ENCODE results near the gene DOK7.
A peak's percentile ranks its signal among the peaks of the same experiment; 100 is the strongest.

DOK7 gene

DNA sequence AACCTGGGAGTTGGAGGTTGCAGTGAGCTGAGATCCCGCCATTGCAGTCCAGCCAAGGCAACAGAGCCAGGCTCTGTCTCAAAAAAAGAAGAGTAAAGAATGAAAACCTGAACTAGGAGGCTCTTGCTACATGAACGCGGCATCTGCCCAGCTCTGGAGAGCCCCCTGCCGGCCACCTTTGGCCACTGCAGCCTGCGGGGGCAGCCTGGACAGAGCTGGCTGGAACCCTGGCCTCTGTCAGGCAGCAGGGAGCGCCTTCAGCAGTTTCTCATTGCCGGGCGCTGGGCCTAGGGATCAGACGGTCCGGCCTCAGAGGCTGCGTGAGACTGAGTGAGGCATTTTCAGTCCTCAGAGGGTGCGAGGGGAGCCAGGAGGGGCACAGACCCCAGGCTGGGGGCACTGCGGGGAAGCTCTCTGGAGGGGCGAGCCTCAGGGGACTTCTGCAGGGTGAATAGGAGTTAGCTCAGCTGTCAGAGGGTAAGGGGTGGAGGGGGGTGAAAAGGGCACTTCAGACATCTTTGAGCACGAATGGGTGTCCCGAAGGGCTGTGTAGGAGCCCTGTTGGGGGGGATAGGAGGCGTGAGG is 17.5 kb downstream of the DOK7 start:
- Histone ChIP-seq H2BK15ac (ENCODE audit: low read length) (peak overlapping the region; percentile 85), H3K9ac (ENCODE audit: low read depth, low read length, poor library complexity) (no peak overlapping the region), H2BK120ac (ENCODE audit: low read depth, low read length) (peak overlapping the region; percentile 93), H3K18ac (ENCODE audit: low read length) (peak overlapping the region; percentile 94), H2BK12ac (ENCODE audit: low read length) (peak overlapping the region; percentile 75), H4K8ac (ENCODE audit: low read depth, low read length) (no peak overlapping the region), H2AK5ac (ENCODE audit: low read depth, low read length) (peak overlapping the region; percentile 94), H3K4me1 (ENCODE audit: control insufficient read depth in 2 of 2, insufficient read depth in 1 of 2, low read depth in 1 of 2, low read length in 2 of 2) (peaks cover 45 to 51% of the 10 kb centered on the region in 2 donors), H2AFZ (ENCODE audit: low read length) (peak overlapping the region; percentile 91), H3K14ac (ENCODE audit: low read length) (peak overlapping the region; percentile 63), H3K4ac (ENCODE audit: low read length) (no peak overlapping the region), H3K79me1 (ENCODE audit: low read depth, low read length) (peaks cover under 1% of the 10 kb centered on the region), H3K9me3 (replicated peaks in 1 of 2; ENCODE audit: control insufficient read depth in 2 of 2, insufficient read depth in 1 of 2, low read depth in 1 of 2, low read length in 2 of 2) (no peaks in the 10 kb centered on the region), H2BK5ac (ENCODE audit: low read length) (peak overlapping the region; percentile 93), H3K23ac (ENCODE audit: low read depth, low read length, poor library complexity) (no peak overlapping the region), H3K4me2 (ENCODE audit: insufficient read depth, low read length, poor library complexity, severe bottlenecking) (peak overlapping the region; percentile 48), H4K91ac (ENCODE audit: low read depth, low read length, poor library complexity) (peak overlapping the region; percentile 64), H3K27ac (replicated peaks; ENCODE audit: low read length) (peak overlapping the region; percentile 96), H3K36me3 (replicated peaks in 1 of 2; ENCODE audit: control insufficient read depth in 2 of 2, insufficient read depth in 2 of 2, low read length in 2 of 2) (no peaks in the 10 kb centered on the region), H3K27me3 (ENCODE audit: control insufficient read depth in 3 of 3, insufficient read depth in 3 of 3, low read depth in 1 of 3, low read length in 3 of 3) (peaks cover 0 to 22% (median 2%) of the 10 kb centered on the region in 3 experiments), H3K4me3 (ENCODE audit: low read length in 2 of 2) (no peak overlapping the region)
- peak; percentile 85 for DNase-seq (ENCODE audit: low spot score)
- WGBS, 2 donors (ENCODE audit: extremely low coverage in 2 of 2, insufficient read length in 2 of 2, insufficient replicate concordance in 1 of 2), result no CpG with 5 or more reads among the region's 17 CpGs

DNA sequence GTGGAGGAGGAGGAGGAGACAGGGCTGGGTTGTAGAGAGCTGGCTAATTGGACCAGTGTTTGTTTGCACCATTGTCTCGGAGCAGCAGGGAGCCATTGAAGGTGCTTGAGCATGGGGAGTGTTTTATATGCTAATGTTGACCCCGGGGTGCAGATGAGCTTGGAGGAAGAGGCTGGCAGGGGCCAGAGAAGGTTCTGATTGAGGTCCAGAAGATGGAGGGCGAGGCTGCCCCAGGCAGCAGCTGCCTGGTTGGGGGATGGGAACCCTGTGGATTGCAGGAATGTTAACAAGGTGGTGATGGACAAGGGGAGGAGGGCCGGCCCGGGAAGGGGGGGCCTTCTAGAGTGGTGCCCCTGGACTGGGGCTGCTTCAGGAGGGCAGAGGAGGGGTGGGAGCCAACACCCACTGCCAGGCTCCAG is 18.0 kb downstream of the DOK7 start:
- Histone ChIP-seq H2BK5ac (ENCODE audit: low read length) (peak overlapping the region; percentile 93), H3K9me3 (replicated peaks in 1 of 2; ENCODE audit: control insufficient read depth in 2 of 2, insufficient read depth in 1 of 2, low read depth in 1 of 2, low read length in 2 of 2) (no peaks in the 10 kb centered on the region), H2AFZ (ENCODE audit: low read length) (peak overlapping the region; percentile 91), H4K8ac (ENCODE audit: low read depth, low read length) (no peak overlapping the region), H2BK12ac (ENCODE audit: low read length) (peak overlapping the region; percentile 75), H2AK5ac (ENCODE audit: low read depth, low read length) (peak overlapping the region; percentile 94), H3K9ac (ENCODE audit: low read depth, low read length, poor library complexity) (no peak overlapping the region), H3K18ac (ENCODE audit: low read length) (peak overlapping the region; percentile 94), H3K79me1 (ENCODE audit: low read depth, low read length) (peaks cover 2% of the 10 kb centered on the region), H3K27ac (replicated peaks; ENCODE audit: low read length) (peak overlapping the region; percentile 96), H3K27me3 (ENCODE audit: control insufficient read depth in 3 of 3, insufficient read depth in 3 of 3, low read depth in 1 of 3, low read length in 3 of 3) (peaks cover 0 to 22% (median 2%) of the 10 kb centered on the region in 3 experiments), H3K4ac (ENCODE audit: low read length) (no peak overlapping the region), H2BK120ac (ENCODE audit: low read depth, low read length) (peak overlapping the region; percentile 93), H3K4me1 (ENCODE audit: control insufficient read depth in 2 of 2, insufficient read depth in 1 of 2, low read depth in 1 of 2, low read length in 2 of 2) (peaks cover 50 to 52% of the 10 kb centered on the region in 2 donors), H3K14ac (ENCODE audit: low read length) (peak overlapping the region; percentile 63), H3K4me2 (ENCODE audit: insufficient read depth, low read length, poor library complexity, severe bottlenecking) (peak overlapping the region; percentile 48), H3K4me3 (ENCODE audit: low read length in 2 of 2) (no peak overlapping the region), H2BK15ac (ENCODE audit: low read length) (peak overlapping the region; percentile 85), H3K36me3 (replicated peaks in 1 of 2; ENCODE audit: control insufficient read depth in 2 of 2, insufficient read depth in 2 of 2, low read length in 2 of 2) (no peaks in the 10 kb centered on the region), H3K23ac (ENCODE audit: low read depth, low read length, poor library complexity) (no peak overlapping the region), H4K91ac (ENCODE audit: low read depth, low read length, poor library complexity) (no peak overlapping the region)
- DNase-seq (ENCODE audit: low spot score), result peak; percentile 70
- no CpG with 5 or more reads among the region's 5 CpGs for WGBS, 2 donors (ENCODE audit: extremely low coverage in 2 of 2, insufficient read length in 2 of 2, insufficient replicate concordance in 1 of 2)

DNA sequence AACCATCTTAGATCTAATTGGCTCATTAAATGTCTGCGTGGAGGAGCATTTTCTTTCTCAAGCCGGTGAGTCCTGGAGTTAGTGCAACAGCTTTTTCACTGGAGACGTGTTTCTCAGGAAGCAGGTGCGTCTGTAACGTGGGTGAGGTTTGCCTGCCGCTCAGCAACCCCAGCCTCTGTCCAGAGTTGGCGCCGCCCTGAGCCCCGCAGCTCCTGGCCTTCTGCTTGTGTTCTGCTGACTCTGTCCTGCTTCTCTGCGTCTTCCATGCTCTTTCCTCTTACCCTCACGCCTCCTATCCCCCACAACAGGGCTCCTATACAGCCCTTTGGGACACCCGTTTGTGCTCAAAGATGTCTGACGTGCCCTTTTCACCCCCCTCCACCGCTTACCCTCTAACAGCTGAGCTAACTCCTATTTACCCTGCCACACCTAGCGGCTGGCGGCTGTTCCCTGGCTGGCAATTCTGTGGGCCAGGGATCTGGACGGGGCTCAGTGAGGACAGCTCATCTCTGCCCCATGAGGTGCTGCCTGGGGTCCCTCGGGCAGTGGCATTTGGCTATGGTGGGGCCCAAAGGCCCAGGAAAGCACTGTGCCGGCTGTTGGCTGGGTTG is 18.8 kb downstream of the DOK7 start:
- no peak overlapping the region for H3K9ac ChIP-seq (ENCODE audit: low read depth, low read length, poor library complexity)
- H3K36me3 ChIP-seq (replicated peaks in 1 of 2; ENCODE audit: control insufficient read depth in 2 of 2, insufficient read depth in 2 of 2, low read length in 2 of 2), result no peaks in the 10 kb centered on the region
- no peak overlapping the region for H4K91ac ChIP-seq (ENCODE audit: low read depth, low read length, poor library complexity)
- no peaks in the 10 kb centered on the region for H3K9me3 ChIP-seq (replicated peaks in 1 of 2; ENCODE audit: control insufficient read depth in 2 of 2, insufficient read depth in 1 of 2, low read depth in 1 of 2, low read length in 2 of 2)
- peak overlapping the region; percentile 96 for H3K27ac ChIP-seq (replicated peaks; ENCODE audit: low read length)
- H3K14ac ChIP-seq (ENCODE audit: low read length), result peak overlapping the region; percentile 39
- H3K18ac ChIP-seq (ENCODE audit: low read length), result peak overlapping the region; percentile 94
- peak overlapping the region; percentile 54 for H2BK120ac ChIP-seq (ENCODE audit: low read depth, low read length)
- no peak overlapping the region for H3K4ac ChIP-seq (ENCODE audit: low read length)
- no CpG with 5 or more reads among the region's 19 CpGs for WGBS, 2 donors (ENCODE audit: extremely low coverage in 2 of 2, insufficient read length in 2 of 2, insufficient replicate concordance in 1 of 2)
- DNase-seq (ENCODE audit: low spot score), result no peak
- peak overlapping the region; percentile 97 for H2BK15ac ChIP-seq (ENCODE audit: low read length)
- peaks cover 2% of the 10 kb centered on the region for H3K79me1 ChIP-seq (ENCODE audit: low read depth, low read length)
- peaks cover 56 to 57% of the 10 kb centered on the region in 2 donors for H3K4me1 ChIP-seq (ENCODE audit: control insufficient read depth in 2 of 2, insufficient read depth in 1 of 2, low read depth in 1 of 2, low read length in 2 of 2)
- no peak overlapping the region for H4K8ac ChIP-seq (ENCODE audit: low read depth, low read length)
- H2AK5ac ChIP-seq (ENCODE audit: low read depth, low read length), result peak overlapping the region; percentile 23
- H3K23ac ChIP-seq (ENCODE audit: low read depth, low read length, poor library complexity), result no peak overlapping the region
- no peak overlapping the region for H3K4me3 ChIP-seq (ENCODE audit: low read length in 2 of 2)
- peaks cover 0 to 22% (median 2%) of the 10 kb centered on the region in 3 experiments for H3K27me3 ChIP-seq (ENCODE audit: control insufficient read depth in 3 of 3, insufficient read depth in 3 of 3, low read depth in 1 of 3, low read length in 3 of 3)
- H3K4me2 ChIP-seq (ENCODE audit: insufficient read depth, low read length, poor library complexity, severe bottlenecking), result no peak overlapping the region
- H2BK5ac ChIP-seq (ENCODE audit: low read length), result peak overlapping the region; percentile 93
- H2AFZ ChIP-seq (ENCODE audit: low read length), result no peak overlapping the region
- H2BK12ac ChIP-seq (ENCODE audit: low read length), result peak overlapping the region; percentile 36

DNA sequence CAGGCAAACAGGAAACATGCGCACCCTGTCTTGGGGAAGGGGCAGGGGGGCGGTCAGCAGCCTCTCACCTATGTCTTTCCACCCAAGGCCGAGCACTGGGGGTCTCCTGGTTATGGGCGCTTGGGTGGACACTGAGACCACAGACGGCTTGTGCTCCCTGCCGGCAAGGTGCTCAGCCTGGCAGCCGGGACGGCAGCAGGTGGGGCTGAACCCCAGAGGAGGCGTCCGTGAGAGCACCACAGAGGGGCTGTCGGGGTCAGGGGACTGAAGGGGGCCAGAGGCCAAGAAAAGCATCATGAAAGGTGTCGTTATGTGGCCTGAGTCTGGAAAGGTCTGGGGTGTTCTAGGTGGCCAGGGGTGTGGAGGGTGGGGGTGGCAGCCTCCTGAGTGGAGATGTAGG is 19.6 kb downstream of the DOK7 start:
- no peak overlapping the region for H3K27ac ChIP-seq (replicated peaks; ENCODE audit: low read length)
- H3K4me1 ChIP-seq (ENCODE audit: control insufficient read depth in 2 of 2, insufficient read depth in 1 of 2, low read depth in 1 of 2, low read length in 2 of 2), result peaks cover 57 to 60% of the 10 kb centered on the region in 2 donors

More for the DNA sequence above, 19.6 kb downstream of the DOK7 start:
- no peak overlapping the region for H4K91ac ChIP-seq (ENCODE audit: low read depth, low read length, poor library complexity)
- H2AFZ ChIP-seq (ENCODE audit: low read length), result no peak overlapping the region
- DNase-seq (ENCODE audit: low spot score), result no peak
- no peaks in the 10 kb centered on the region for H3K36me3 ChIP-seq (replicated peaks in 1 of 2; ENCODE audit: control insufficient read depth in 2 of 2, insufficient read depth in 2 of 2, low read length in 2 of 2)
- peak overlapping the region; percentile 93 for H2BK5ac ChIP-seq (ENCODE audit: low read length)
- no peak overlapping the region for H3K4me2 ChIP-seq (ENCODE audit: insufficient read depth, low read length, poor library complexity, severe bottlenecking)
- peak overlapping the region; percentile 97 for H2BK15ac ChIP-seq (ENCODE audit: low read length)
- no peak overlapping the region for H3K9ac ChIP-seq (ENCODE audit: low read depth, low read length, poor library complexity)
- H3K23ac ChIP-seq (ENCODE audit: low read depth, low read length, poor library complexity), result peak overlapping the region; percentile 49
- peaks cover 0 to 22% (median 2%) of the 10 kb centered on the region in 3 experiments for H3K27me3 ChIP-seq (ENCODE audit: control insufficient read depth in 3 of 3, insufficient read depth in 3 of 3, low read depth in 1 of 3, low read length in 3 of 3)
- H3K4ac ChIP-seq (ENCODE audit: low read length), result no peak overlapping the region
- peak overlapping the region; percentile 54 for H2BK120ac ChIP-seq (ENCODE audit: low read depth, low read length)
- H3K9me3 ChIP-seq (replicated peaks in 1 of 2; ENCODE audit: control insufficient read depth in 2 of 2, insufficient read depth in 1 of 2, low read depth in 1 of 2, low read length in 2 of 2), result no peaks in the 10 kb centered on the region
- H3K4me3 ChIP-seq (ENCODE audit: low read length in 2 of 2), result no peak overlapping the region
- peaks cover 2% of the 10 kb centered on the region for H3K79me1 ChIP-seq (ENCODE audit: low read depth, low read length)
- no peak overlapping the region for H4K8ac ChIP-seq (ENCODE audit: low read depth, low read length)
- peak overlapping the region; percentile 89 for H3K18ac ChIP-seq (ENCODE audit: low read length)
- H3K14ac ChIP-seq (ENCODE audit: low read length), result peak overlapping the region; percentile 39
- H2BK12ac ChIP-seq (ENCODE audit: low read length), result peak overlapping the region; percentile 36
- peak overlapping the region; percentile 23 for H2AK5ac ChIP-seq (ENCODE audit: low read depth, low read length)
- WGBS, 2 donors (ENCODE audit: extremely low coverage in 2 of 2, insufficient read length in 2 of 2, insufficient replicate concordance in 1 of 2), result no CpG with 5 or more reads among the region's 12 CpGs
